ENCODE data around the gene PRKCE. TPM values are rescaled to one million over a fixed set of nuclear protein-coding genes. Genes with fewer than 3 reads are reported as not detected.

PRKCE gene
- total and polyA plus RNA-seq, 2 experiments from 2014 or later, result 0.94 to 1.2 TPM

DNA sequence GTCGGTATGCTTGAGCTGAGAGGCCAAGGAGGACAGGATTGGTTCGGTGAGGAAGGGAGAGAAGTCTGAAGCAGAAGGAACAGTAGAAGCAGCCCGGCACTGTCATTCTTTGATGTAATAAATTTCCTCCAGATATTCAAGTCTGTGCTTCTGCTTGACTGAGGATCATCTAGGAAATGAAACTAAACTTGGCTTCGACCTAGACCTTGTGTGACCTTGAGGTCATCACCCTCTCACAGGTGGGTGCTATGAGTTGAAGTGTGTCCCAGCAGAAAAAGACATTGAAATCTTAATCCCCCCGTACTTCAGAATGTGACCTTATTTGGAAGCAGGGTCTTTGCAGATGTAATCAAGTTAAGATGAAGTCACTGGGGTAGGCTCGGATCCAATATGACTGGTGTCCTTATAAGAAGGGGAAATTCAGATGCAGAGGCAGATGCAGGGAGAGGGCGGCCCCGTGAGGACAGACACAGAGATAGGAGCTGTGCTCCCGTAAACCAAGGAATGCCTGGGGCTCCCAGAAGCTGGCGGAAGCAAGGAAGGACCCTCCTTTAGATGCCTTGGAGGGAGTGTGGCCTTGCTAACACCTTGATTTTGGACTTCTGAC, 49.0 kb downstream of the PRKCE start:
- TF ChIP-seq, protein P1, sequence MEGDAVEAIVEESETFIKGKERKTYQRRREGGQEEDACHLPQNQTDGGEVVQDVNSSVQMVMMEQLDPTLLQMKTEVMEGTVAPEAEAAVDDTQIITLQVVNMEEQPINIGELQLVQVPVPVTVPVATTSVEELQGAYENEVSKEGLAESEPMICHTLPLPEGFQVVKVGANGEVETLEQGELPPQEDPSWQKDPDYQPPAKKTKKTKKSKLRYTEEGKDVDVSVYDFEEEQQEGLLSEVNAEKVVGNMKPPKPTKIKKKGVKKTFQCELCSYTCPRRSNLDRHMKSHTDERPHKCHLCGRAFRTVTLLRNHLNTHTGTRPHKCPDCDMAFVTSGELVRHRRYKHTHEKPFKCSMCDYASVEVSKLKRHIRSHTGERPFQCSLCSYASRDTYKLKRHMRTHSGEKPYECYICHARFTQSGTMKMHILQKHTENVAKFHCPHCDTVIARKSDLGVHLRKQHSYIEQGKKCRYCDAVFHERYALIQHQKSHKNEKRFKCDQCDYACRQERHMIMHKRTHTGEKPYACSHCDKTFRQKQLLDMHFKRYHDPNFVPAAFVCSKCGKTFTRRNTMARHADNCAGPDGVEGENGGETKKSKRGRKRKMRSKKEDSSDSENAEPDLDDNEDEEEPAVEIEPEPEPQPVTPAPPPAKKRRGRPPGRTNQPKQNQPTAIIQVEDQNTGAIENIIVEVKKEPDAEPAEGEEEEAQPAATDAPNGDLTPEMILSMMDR (conservative IDR thresholded peaks at IDR 0.05; ENCODE audit: low read depth in 2 of 2), result peak; percentile 9 to 52; a peak in 2 of 4 replicates
- TF ChIP-seq, protein P2, sequence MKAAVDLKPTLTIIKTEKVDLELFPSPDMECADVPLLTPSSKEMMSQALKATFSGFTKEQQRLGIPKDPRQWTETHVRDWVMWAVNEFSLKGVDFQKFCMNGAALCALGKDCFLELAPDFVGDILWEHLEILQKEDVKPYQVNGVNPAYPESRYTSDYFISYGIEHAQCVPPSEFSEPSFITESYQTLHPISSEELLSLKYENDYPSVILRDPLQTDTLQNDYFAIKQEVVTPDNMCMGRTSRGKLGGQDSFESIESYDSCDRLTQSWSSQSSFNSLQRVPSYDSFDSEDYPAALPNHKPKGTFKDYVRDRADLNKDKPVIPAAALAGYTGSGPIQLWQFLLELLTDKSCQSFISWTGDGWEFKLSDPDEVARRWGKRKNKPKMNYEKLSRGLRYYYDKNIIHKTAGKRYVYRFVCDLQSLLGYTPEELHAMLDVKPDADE (IDR thresholded peaks at IDR 0.05), result no peak
- Mint-ChIP-seq H3K27me3 (ENCODE audit: insufficient read depth, low read depth, poor library complexity) (peaks cover 7% of the 10 kb centered on the region), H3K4me3 (no peak overlapping the region), H3K4me1 (peaks cover 3% of the 10 kb centered on the region; the same call in 1 of the 3 replicates), H3K27ac (no peak overlapping the region), H3K36me3 (ENCODE audit: low read depth) (no peaks in the 10 kb centered on the region), H3K9me3 (no peaks in the 10 kb centered on the region)
- H3K36me3 ChIP-seq (ENCODE audit: insufficient read depth), result no peaks in the 10 kb centered on the region
- no peaks in the 10 kb centered on the region for H3K27me3 ChIP-seq (ENCODE audit: insufficient read depth)
- DNase-seq (ENCODE audit: low spot score) (peak; percentile 13), ATAC-seq (peak; percentile 73)
- H3K4me1 ChIP-seq (ENCODE audit: insufficient read depth), result no peaks in the 10 kb centered on the region
- H4K20me1 ChIP-seq (replicated peaks; ENCODE audit: insufficient read depth), result no peaks in the 10 kb centered on the region
- no peak overlapping the region for H3K4me3 ChIP-seq
- no peaks in the 10 kb centered on the region for H3K79me2 ChIP-seq (replicated peaks; ENCODE audit: insufficient read depth)
- H3K4me2 ChIP-seq, result no peak overlapping the region
- H2AFZ ChIP-seq, result no peak overlapping the region
- no peaks in the 10 kb centered on the region for H3K9me2 ChIP-seq (ENCODE audit: insufficient read depth)
- H3K27ac ChIP-seq (ENCODE audit: low read depth), result no peak overlapping the region
- H3F3A ChIP-seq (replicated peaks; ENCODE audit: low read depth), result no peaks in the 10 kb centered on the region

- Histone ChIP-seq H3K4me2 (no peak overlapping the region), H3K4me1 (ENCODE audit: insufficient read depth) (no peaks in the 10 kb centered on the region), H3K27ac (ENCODE audit: low read depth) (no peak overlapping the region), H2AFZ (no peak overlapping the region), H3F3A (replicated peaks; ENCODE audit: low read depth) (no peaks in the 10 kb centered on the region), H3K9me2 (ENCODE audit: insufficient read depth) (no peaks in the 10 kb centered on the region), H4K20me1 (replicated peaks; ENCODE audit: insufficient read depth) (no peaks in the 10 kb centered on the region), H3K4me3 (no peak overlapping the region), H3K36me3 (ENCODE audit: insufficient read depth) (no peaks in the 10 kb centered on the region), H3K79me2 (replicated peaks; ENCODE audit: insufficient read depth) (no peaks in the 10 kb centered on the region), H3K27me3 (ENCODE audit: insufficient read depth) (no peaks in the 10 kb centered on the region)
- no peak overlapping the region for H3K4me3 Mint-ChIP-seq
- no peak for ATAC-seq
- H3K4me1 Mint-ChIP-seq, result no peaks in the 10 kb centered on the region
- peaks cover 10% of the 10 kb centered on the region; the same call in 2 of the 3 replicates for H3K9me3 Mint-ChIP-seq
- peaks cover 4% of the 10 kb centered on the region for H3K27me3 Mint-ChIP-seq (ENCODE audit: insufficient read depth, low read depth, poor library complexity)
- H3K36me3 Mint-ChIP-seq (ENCODE audit: low read depth), result 0 out of 3 replicates have a peak, but pooled peaks cover 5% of the 10 kb centered on the region
- no peak for DNase-seq (ENCODE audit: low spot score)
- H3K27ac Mint-ChIP-seq, result no peak overlapping the region
- no peak for TF ChIP-seq ZNF462 (CRISPR knock-in tag; IDR thresholded peaks at IDR 0.05)
- no peak for TF ChIP-seq STAT1 (IDR thresholded peaks at IDR 0.05; ENCODE audit: unreplicated experiment)
- TF ChIP-seq, protein P2 (IDR thresholded peaks at IDR 0.05), result no peak
- TF ChIP-seq JUNB (IDR thresholded peaks at IDR 0.05; ENCODE audit: unreplicated experiment), result no peak
- TF ChIP-seq, protein P3, sequence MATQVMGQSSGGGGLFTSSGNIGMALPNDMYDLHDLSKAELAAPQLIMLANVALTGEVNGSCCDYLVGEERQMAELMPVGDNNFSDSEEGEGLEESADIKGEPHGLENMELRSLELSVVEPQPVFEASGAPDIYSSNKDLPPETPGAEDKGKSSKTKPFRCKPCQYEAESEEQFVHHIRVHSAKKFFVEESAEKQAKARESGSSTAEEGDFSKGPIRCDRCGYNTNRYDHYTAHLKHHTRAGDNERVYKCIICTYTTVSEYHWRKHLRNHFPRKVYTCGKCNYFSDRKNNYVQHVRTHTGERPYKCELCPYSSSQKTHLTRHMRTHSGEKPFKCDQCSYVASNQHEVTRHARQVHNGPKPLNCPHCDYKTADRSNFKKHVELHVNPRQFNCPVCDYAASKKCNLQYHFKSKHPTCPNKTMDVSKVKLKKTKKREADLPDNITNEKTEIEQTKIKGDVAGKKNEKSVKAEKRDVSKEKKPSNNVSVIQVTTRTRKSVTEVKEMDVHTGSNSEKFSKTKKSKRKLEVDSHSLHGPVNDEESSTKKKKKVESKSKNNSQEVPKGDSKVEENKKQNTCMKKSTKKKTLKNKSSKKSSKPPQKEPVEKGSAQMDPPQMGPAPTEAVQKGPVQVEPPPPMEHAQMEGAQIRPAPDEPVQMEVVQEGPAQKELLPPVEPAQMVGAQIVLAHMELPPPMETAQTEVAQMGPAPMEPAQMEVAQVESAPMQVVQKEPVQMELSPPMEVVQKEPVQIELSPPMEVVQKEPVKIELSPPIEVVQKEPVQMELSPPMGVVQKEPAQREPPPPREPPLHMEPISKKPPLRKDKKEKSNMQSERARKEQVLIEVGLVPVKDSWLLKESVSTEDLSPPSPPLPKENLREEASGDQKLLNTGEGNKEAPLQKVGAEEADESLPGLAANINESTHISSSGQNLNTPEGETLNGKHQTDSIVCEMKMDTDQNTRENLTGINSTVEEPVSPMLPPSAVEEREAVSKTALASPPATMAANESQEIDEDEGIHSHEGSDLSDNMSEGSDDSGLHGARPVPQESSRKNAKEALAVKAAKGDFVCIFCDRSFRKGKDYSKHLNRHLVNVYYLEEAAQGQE (IDR thresholded peaks at IDR 0.05; ENCODE audit: unreplicated experiment), result no peak
These were observed 53.8 kb downstream of the PRKCE start for GRCh38 chr2:45705233-45705632.
